Measurements from ENCODE around the gene KCNJ10. TPM values are rescaled to one million over a fixed set of nuclear protein-coding genes. Genes with fewer than 3 reads are reported as not detected.

Gene KCNJ10
- total RNA-seq, 1 donor from 2014 or later, result 0.27 TPM

GRCh38 chr1:159968901-159969300 is 101.1 kb downstream of the KCNJ10 start:
- H3K27ac Mint-ChIP-seq (ENCODE audit: unreplicated experiment), result peak overlapping the region; percentile 35
- H3K4me1 ChIP-seq (ENCODE audit: insufficient read depth, low read length), result no peaks in the 10 kb centered on the region
- H3K9me3 Mint-ChIP-seq (ENCODE audit: unreplicated experiment), result peaks cover 6% of the 10 kb centered on the region
- peaks cover 9% of the 10 kb centered on the region for H3K27me3 Mint-ChIP-seq (ENCODE audit: low read depth, unreplicated experiment)
- TF ChIP-seq CTCF (IDR thresholded peaks at IDR 0.05; ENCODE audit: insufficient read depth, low read depth, low read length) (no peak), EZH2 (IDR thresholded peaks at IDR 0.05; ENCODE audit: insufficient read depth, low read length) (no peak)
- no peaks in the 10 kb centered on the region for H3K79me2 ChIP-seq (ENCODE audit: insufficient read depth, low read length)
- H3K27me3 ChIP-seq (ENCODE audit: insufficient read depth, low read length), result peaks cover 6% of the 10 kb centered on the region
- H4K20me1 ChIP-seq (ENCODE audit: insufficient read depth, low read length), result no peaks in the 10 kb centered on the region
- no peak overlapping the region for H3K27ac ChIP-seq (ENCODE audit: low read depth, low read length)
- no peak overlapping the region for H3K9ac ChIP-seq (ENCODE audit: low read length)
- no peak overlapping the region for H3K4me2 ChIP-seq (ENCODE audit: low read length)
- no peak for FAIRE-seq
- no peak overlapping the region for H3K4me3 Mint-ChIP-seq (ENCODE audit: unreplicated experiment)
- H2AFZ ChIP-seq (ENCODE audit: low read depth, low read length), result no peak overlapping the region
- no peaks in the 10 kb centered on the region for H3K9me3 ChIP-seq (ENCODE audit: insufficient read depth, low read depth, low read length)
- peaks cover 1% of the 10 kb centered on the region for H3K4me1 Mint-ChIP-seq (ENCODE audit: low read depth, unreplicated experiment)
- DNase-seq (ENCODE audit: low read depth), result no peak
- no peaks in the 10 kb centered on the region for H3K36me3 ChIP-seq (ENCODE audit: insufficient read depth, low read length)
- H3K36me3 Mint-ChIP-seq (ENCODE audit: low read depth, unreplicated experiment), result no peaks in the 10 kb centered on the region
- H3K4me3 ChIP-seq (ENCODE audit: insufficient read depth, low read depth, low read length), result no peak overlapping the region

- Histone ChIP-seq H3K36me3 (ENCODE audit: insufficient read depth, low read length) (no peaks in the 10 kb centered on the region), H3K9me3 (ENCODE audit: insufficient read depth, low read depth, low read length) (no peaks in the 10 kb centered on the region), H3K4me1 (ENCODE audit: insufficient read depth, low read length) (no peaks in the 10 kb centered on the region), H3K9ac (ENCODE audit: low read length) (no peak overlapping the region), H3K27me3 (ENCODE audit: insufficient read depth, low read length) (peaks cover 8% of the 10 kb centered on the region), H3K4me2 (ENCODE audit: low read length) (no peak overlapping the region), H4K20me1 (ENCODE audit: insufficient read depth, low read length) (no peaks in the 10 kb centered on the region), H3K27ac (ENCODE audit: low read depth, low read length) (no peak overlapping the region), H2AFZ (ENCODE audit: low read depth, low read length) (no peak overlapping the region), H3K4me3 (ENCODE audit: insufficient read depth, low read depth, low read length) (no peak overlapping the region), H3K79me2 (ENCODE audit: insufficient read depth, low read length) (no peaks in the 10 kb centered on the region)
- Mint-ChIP-seq H3K4me3 (ENCODE audit: unreplicated experiment) (no peak overlapping the region), H3K27me3 (ENCODE audit: low read depth, unreplicated experiment) (peaks cover 10% of the 10 kb centered on the region), H3K27ac (ENCODE audit: unreplicated experiment) (no peak overlapping the region), H3K36me3 (ENCODE audit: low read depth, unreplicated experiment) (no peaks in the 10 kb centered on the region), H3K4me1 (ENCODE audit: low read depth, unreplicated experiment) (no peaks in the 10 kb centered on the region), H3K9me3 (ENCODE audit: unreplicated experiment) (peaks cover 4% of the 10 kb centered on the region)
- DNase-seq (ENCODE audit: low read depth), result no peak
- TF ChIP-seq CTCF (IDR thresholded peaks at IDR 0.05; ENCODE audit: insufficient read depth, low read depth, low read length) (no peak), EZH2 (IDR thresholded peaks at IDR 0.05; ENCODE audit: insufficient read depth, low read length) (no peak)
- FAIRE-seq, result no peak
Observed at GRCh38 chr1:159965263-159965662, 104.7 kb downstream of the KCNJ10 start.

- Mint-ChIP-seq H3K4me1 (ENCODE audit: low read depth, unreplicated experiment) (peaks cover 6% of the 10 kb centered on the region), H3K4me3 (ENCODE audit: unreplicated experiment) (no peak overlapping the region), H3K27ac (ENCODE audit: unreplicated experiment) (no peak overlapping the region), H3K27me3 (ENCODE audit: low read depth, unreplicated experiment) (peaks cover 10% of the 10 kb centered on the region), H3K36me3 (ENCODE audit: low read depth, unreplicated experiment) (no peaks in the 10 kb centered on the region), H3K9me3 (ENCODE audit: unreplicated experiment) (peaks cover 4% of the 10 kb centered on the region)
- Histone ChIP-seq H2AFZ (ENCODE audit: low read depth, low read length) (no peak overlapping the region), H4K20me1 (ENCODE audit: insufficient read depth, low read length) (no peaks in the 10 kb centered on the region), H3K27me3 (ENCODE audit: insufficient read depth, low read length) (peaks cover 6% of the 10 kb centered on the region), H3K9me3 (ENCODE audit: insufficient read depth, low read depth, low read length) (no peaks in the 10 kb centered on the region), H3K79me2 (ENCODE audit: insufficient read depth, low read length) (no peaks in the 10 kb centered on the region), H3K27ac (ENCODE audit: low read depth, low read length) (no peak overlapping the region), H3K9ac (ENCODE audit: low read length) (no peak overlapping the region), H3K4me2 (ENCODE audit: low read length) (no peak overlapping the region), H3K36me3 (ENCODE audit: insufficient read depth, low read length) (no peaks in the 10 kb centered on the region), H3K4me1 (ENCODE audit: insufficient read depth, low read length) (no peaks in the 10 kb centered on the region), H3K4me3 (ENCODE audit: insufficient read depth, low read depth, low read length) (no peak overlapping the region)
- FAIRE-seq, result no peak
- TF ChIP-seq EZH2 (IDR thresholded peaks at IDR 0.05; ENCODE audit: insufficient read depth, low read length) (no peak), CTCF (IDR thresholded peaks at IDR 0.05; ENCODE audit: insufficient read depth, low read depth, low read length) (no peak)
- DNase-seq (ENCODE audit: low read depth), result no peak
Observed at GRCh38 chr1:159964144-159964543, 105.8 kb downstream of the KCNJ10 start.

Data from astrocyte (in vitro differentiated cells and primary cell).